HFF-Myc (cell line): ENCODE results near the gene SP2.

ENCODE experiments used
- DNase-seq: peaks from one replicate; pipeline ENCODE4 v3.0.0-alpha.2; 2011; ENCODE audit warnings: low read depth; ENCODE audit errors: extremely low read depth
- H3K4me3 ChIP-seq: replicated peaks from 2 replicates; pipeline ENCODE4 v1.5.1; 2011; ENCODE audit warnings: low read depth, mild to moderate bottlenecking, control low read depth, low read length
- TF ChIP-seq, protein P1 (sequence below): IDR thresholded peaks from 2 replicates; pipeline ENCODE4 v1.5.1; 2012; ENCODE audit warnings: mild to moderate bottlenecking, low read depth, low read length, control low read depth; ENCODE audit errors: missing control alignments

The SP2 gene

DNA sequence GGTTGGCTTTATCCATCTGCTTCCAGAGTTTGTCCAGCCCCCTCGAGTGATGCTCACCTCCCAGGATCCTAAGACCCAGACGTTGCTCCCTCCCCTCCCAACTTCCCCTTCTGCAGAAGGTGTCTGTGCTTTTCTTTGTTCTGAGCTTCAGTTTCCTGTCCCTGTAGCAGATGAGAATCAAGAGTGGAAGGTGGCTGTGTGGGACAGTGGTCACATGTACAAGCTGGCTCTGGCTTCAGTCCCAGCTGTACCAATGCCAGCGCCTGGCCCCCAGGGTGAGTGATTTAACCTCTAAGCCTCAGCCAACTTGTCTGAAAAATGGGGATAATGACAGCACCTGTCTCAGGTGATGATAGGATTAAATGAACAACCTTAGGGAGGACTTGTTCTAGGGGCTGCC, 53.9 kb downstream of the SP2 start:
- TF ChIP-seq, protein P1, sequence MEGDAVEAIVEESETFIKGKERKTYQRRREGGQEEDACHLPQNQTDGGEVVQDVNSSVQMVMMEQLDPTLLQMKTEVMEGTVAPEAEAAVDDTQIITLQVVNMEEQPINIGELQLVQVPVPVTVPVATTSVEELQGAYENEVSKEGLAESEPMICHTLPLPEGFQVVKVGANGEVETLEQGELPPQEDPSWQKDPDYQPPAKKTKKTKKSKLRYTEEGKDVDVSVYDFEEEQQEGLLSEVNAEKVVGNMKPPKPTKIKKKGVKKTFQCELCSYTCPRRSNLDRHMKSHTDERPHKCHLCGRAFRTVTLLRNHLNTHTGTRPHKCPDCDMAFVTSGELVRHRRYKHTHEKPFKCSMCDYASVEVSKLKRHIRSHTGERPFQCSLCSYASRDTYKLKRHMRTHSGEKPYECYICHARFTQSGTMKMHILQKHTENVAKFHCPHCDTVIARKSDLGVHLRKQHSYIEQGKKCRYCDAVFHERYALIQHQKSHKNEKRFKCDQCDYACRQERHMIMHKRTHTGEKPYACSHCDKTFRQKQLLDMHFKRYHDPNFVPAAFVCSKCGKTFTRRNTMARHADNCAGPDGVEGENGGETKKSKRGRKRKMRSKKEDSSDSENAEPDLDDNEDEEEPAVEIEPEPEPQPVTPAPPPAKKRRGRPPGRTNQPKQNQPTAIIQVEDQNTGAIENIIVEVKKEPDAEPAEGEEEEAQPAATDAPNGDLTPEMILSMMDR = no peak
- no peak for DNase-seq
- H3K4me3 ChIP-seq = no peak overlapping the region

DNA sequence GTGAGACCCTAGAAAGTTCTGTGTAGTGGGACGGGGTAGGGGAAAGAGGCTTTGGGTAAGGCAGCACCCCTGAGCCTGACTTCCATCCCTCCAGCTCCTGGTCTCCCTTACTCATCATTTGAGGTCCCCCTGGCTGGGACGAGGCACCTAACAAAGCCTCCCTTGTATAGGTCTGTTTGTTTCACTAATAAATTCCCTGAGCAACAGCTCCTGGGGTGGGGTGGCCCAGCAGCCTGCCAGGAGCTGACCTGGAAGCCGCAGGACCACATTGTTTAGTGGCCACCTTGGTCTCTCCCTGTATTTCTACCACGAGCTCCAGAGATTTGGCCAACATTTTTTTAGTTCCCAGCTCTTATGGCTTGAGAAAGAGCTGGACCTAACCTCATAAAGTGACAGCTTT, 54.4 kb downstream of the SP2 start:
- H3K4me3 ChIP-seq = no peak overlapping the region
- TF ChIP-seq, protein P1 = no peak
- no peak for DNase-seq

DNA sequence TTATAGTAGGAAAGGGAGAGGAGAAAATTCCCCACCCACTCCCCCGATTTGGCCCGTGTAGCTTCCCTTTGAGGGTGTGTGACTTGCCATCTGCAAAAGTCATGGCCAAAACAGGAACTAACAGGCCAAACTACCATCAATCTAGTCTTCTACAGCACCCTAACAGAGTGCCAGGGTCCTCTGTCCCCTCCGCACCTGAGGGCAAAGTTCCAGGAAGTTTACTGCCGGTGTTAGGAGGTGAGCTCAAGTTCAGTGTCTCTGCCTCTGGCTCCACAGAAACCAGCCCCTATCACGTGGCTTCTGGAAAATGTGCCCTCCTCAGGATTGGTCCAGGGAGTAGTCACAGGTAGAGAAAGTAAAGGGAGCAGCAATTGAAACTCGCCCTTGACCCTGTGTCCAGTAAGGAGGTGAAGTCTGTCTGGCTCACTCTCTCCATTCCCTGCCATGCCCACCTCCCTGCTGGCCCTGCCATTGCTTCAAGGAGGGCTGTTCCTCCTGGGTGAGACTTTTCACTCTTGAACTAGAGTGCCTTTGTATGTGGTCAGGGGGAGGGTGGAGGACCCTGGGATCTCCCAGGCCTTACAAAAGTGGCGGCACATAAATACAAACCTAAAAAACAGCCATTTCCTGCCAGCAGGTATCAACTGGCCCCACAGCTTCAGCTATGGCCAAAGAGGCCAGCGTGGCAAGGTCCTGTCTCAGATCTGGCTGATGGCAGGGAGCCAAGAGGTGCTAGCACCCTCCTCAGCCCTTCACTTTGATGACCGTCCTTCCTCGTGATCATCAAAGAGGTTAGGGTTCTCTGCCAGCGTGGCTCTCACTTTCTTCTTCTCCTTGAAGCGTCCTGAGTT, 56.4 kb downstream of the SP2 start:
- TF ChIP-seq, protein P1 = no peak
- no peak overlapping the region for H3K4me3 ChIP-seq
- no peak for DNase-seq

DNA sequence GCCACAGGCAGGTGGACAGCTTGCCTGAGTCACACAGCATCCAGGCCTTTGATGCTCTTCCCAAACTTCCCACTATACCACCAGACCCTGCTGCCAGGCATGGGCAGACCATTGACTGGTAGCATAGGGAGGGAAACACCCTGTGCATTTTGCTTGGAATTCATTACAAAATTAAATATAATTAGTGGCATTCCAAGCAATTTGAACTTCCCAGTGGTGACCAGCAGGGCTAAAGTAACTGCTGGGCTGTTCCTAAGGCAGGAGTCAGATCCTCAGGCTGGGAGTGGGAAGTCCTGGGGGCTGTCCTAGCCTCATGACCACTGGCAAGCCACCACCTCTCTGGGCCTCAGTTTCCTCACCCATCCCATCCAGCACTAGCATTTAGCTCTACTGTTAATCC, 57.9 kb downstream of the SP2 start:
- TF ChIP-seq, protein P1 = no peak

DNA sequence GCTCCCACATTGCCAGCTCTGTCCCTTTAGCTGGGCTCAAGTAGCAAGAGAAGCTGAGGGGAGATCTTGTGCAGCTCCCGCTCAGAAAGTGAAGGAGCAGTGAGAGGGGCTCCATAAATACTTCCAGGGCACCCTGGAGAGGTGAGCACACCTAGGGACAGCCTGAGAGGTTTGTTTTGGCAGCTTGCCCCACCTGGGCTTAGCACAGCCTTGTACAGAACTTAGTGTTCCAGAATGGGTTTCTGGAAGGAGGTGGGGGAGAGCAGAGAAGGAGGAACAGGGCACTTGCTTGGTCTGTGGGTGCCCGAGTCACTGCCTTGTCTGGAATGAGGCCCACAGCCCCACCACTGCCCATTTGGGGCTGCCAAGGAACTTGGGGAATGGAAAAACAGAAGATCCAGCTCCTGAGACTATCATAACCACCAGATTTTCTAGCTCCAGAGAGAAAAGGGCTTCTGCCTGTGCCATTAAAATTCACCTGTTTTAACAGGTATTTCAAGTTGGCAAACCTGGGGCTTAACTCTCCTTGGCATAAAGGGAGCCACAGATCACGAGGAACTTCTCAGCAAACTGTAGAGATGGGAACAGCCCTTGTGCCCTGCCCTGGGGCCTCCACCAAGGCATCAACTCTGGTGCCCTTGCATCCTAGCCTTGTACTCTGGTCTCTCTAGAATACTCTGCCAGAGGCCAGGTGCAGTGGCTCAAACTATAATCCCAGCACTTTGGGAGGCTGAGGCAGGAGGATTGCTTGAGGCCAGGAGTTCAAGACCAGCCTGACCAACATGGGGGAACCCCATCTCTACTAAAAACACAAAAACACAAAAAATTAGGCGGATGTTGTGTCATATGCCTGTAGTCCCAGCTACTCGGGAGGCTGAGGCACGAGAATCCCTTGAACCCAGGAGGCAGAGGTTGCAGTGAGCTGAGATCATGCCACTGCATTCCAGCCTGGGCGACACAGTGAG, 59.7 kb downstream of the SP2 start:
- DNase-seq = no peak
- TF ChIP-seq, protein P1 = no peak
- no peak overlapping the region for H3K4me3 ChIP-seq

More for the DNA sequence above, 57.9 kb downstream of the SP2 start:
- no peak overlapping the region for H3K4me3 ChIP-seq
- DNase-seq = no peak

DNA sequence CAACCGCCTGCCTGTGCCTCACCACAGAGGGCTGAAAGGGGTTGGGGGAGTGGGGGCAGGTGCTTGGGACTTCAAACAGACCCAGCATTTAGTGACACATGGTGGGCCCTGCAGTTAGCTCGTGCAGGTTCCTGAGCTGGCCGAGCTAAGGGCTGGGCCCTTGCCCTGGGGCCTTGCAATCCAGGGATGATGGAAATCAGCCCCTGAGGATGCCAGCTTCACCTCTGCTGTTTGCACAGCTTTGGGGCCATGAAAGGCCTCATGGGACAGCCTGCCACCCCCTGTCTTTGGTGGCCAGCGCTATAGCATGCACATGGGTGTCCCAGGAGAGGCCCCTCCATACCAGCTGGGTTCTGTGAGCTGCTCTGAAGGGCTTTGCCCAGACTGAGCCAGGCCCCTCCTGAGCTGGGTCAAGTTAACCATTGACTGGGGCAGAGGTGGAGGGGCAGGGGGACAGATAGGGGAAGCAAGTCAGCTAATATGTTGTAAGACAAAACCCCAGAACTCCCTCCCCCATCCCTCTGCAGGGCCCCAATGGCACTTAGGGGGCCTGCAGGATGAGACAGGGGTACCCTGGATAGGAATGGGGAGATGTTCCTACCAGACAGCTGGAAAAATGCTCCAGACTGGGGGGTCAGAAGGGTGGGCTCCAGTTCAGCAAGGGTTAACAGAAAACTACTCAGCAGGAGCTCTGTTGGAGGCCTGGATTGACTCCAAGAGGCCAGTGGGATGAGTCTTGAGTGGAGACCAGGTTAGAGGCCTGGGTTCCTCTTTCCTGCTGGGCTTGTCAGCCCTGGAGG, 61.0 kb downstream of the SP2 start:
- no peak overlapping the region for H3K4me3 ChIP-seq
- DNase-seq = no peak

More for the DNA sequence above, 61.0 kb downstream of the SP2 start:
- TF ChIP-seq, protein P1 = no peak
